Tibial nerve (tissue), 4 donors: ENCODE results near the gene AQP12B.

Experiments used
- CTCF ChIP-seq, 5 experiments: fragments of 200-600 bp in 3 of 5; fragments of 450-650 bp in 2 of 5; sonication (generic) in 3 of 5; IDR thresholded peaks; one replicate each; pipeline ENCODE4 v1.5.1; 2016 to 2019; ENCODE audit warnings: antibody characterized with exemption in 5 of 5, mild to moderate bottlenecking in 3 of 5, moderate library complexity in 2 of 5
- EP300 ChIP-seq, 2 donors: sonication (generic); formaldehyde crosslinking; IDR thresholded peaks; one replicate each; pipeline ENCODE4 v1.6.1; 2017; ENCODE audit warnings: antibody characterized with exemption in 2 of 2, mild to moderate bottlenecking in 1 of 2
- POLR2A ChIP-seq, 2 donors: fragments of 450-650 bp; IDR thresholded peaks; one replicate each; pipeline ENCODE4 v1.6.1; 2017; ENCODE audit warnings: antibody characterized with exemption in 2 of 2, mild to moderate bottlenecking in 2 of 2, moderate library complexity in 2 of 2

GRCh38 chr2:240685771-240686371 is 3.2 kb upstream of the AQP12B start:
- TF ChIP-seq CTCF (IDR thresholded peaks at IDR 0.05) (no peak), POLR2A (IDR thresholded peaks at IDR 0.05) (no peak), EP300 (IDR thresholded peaks at IDR 0.05) (no peak)
